Measurements from ENCODE around the gene B3GNT3.

- TF ChIP-seq JAZF1 (CRISPR knock-in tag; IDR thresholded peaks at IDR 0.05) = no peak
- no peak for TF ChIP-seq CTCF (IDR thresholded peaks at IDR 0.05)
- no peak for TF ChIP-seq ATF3 (CRISPR knock-in tag; conservative IDR thresholded peaks at IDR 0.05)
- TF ChIP-seq RORB (CRISPR knock-in tag; IDR thresholded peaks at IDR 0.05) = no peak
- TF ChIP-seq TP53 (CRISPR knock-in tag; IDR thresholded peaks at IDR 0.05) = no peak
- TF ChIP-seq ZNF121 (CRISPR knock-in tag; IDR thresholded peaks at IDR 0.05) = no peak
- TF ChIP-seq HMGA2 (CRISPR knock-in tag; IDR thresholded peaks at IDR 0.05) = no peak
- TF ChIP-seq IRF1 (CRISPR knock-in tag; IDR thresholded peaks at IDR 0.05) = no peak
Observed at GRCh38 chr19:17755443-17755890, 39.5 kb upstream of the B3GNT3 start.

Measured in WTC11 (cell line).